Heart left ventricle (tissue), 13 donors: ENCODE data around the gene STX8.

Experiments
- POLR2A ChIP-seq, 2 donors: fragments of 450-650 bp; IDR thresholded peaks; one replicate each; pipeline ENCODE4 v1.6.1; 2017; ENCODE audit warnings: antibody characterized with exemption in 2 of 2, mild to moderate bottlenecking in 2 of 2, moderate library complexity in 2 of 2
- TF ChIP-seq, protein P1 (sequence below), 12 donors: fragments of 200-600 bp; sonication (generic) in 4 of 12; IDR thresholded peaks; one replicate each; pipeline versions ENCODE4 v1.5.0 to v1.8.0; 2018 to 2022; ENCODE audit warnings: antibody characterized with exemption in 12 of 12, mild to moderate bottlenecking in 5 of 12
- donor health status: ischemic (EF 13 %, LVEDD 7.1; RV severe dilation, severe dysfunction).
- donor health status: DM: no; HTN: yes; CAD: no.
- donor health status: DM: no; HTN: no; CAD: no.
- donor health status: ischemic (EF 25% LVEDD 6.9; RV normal size, moderate dysfunction).
- donor health status: ischemic (EF 25% LVEDD 5.7; RV mildly dilated, moderate dysfunction).
- donor health status: ischemic (EF 35%, LVEDD 5.7; RV mildly dilated, moderate dysfunction).
- donor health status: nonischemic (EF 11% LVEDD 7.7; RV severe dilation, severe dysfunction).
- donor health status: DM: yes; HTN: yes; CAD: no.
- donor health status: PGD.
- donor health status: ischemic (EF 29% LVEDD 5.4; RV normal size, mild dysfunction).
- donor health status: nonischemic (EF 23%, LVEDD 6.1; RV moderate dilation, normal function).

DNA sequence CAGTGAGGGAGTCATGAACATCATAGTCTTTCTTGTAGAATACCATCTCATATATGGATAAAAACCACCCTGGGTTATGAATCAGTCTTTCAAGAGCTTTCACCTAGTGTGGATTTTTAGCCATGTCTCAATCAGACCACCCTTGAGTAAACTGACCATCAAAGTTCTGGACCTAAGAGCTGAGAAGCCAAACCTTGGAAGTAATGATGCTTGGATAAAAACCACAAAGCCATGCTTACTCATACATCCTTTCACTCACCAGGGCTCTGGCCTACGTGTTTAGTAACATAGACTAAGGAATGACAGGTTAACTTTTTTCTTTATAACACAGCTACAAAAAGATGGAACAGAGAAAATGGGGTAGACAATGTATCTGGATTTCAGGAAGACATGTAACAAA is 167.2 kb downstream of the STX8 start:
- TF ChIP-seq, protein P1, sequence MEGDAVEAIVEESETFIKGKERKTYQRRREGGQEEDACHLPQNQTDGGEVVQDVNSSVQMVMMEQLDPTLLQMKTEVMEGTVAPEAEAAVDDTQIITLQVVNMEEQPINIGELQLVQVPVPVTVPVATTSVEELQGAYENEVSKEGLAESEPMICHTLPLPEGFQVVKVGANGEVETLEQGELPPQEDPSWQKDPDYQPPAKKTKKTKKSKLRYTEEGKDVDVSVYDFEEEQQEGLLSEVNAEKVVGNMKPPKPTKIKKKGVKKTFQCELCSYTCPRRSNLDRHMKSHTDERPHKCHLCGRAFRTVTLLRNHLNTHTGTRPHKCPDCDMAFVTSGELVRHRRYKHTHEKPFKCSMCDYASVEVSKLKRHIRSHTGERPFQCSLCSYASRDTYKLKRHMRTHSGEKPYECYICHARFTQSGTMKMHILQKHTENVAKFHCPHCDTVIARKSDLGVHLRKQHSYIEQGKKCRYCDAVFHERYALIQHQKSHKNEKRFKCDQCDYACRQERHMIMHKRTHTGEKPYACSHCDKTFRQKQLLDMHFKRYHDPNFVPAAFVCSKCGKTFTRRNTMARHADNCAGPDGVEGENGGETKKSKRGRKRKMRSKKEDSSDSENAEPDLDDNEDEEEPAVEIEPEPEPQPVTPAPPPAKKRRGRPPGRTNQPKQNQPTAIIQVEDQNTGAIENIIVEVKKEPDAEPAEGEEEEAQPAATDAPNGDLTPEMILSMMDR (IDR thresholded peaks at IDR 0.05), result no peak
- TF ChIP-seq POLR2A (IDR thresholded peaks at IDR 0.05), result no peak
